Rectal smooth muscle tissue (tissue), 1 donor: ENCODE data around the gene TM9SF2.
A peak's percentile ranks its signal among the peaks of the same experiment; 100 is the strongest.

Experiments used
- H3K27ac ChIP-seq: one replicate; pipeline ENCODE4 v1.7.0; 2013; ENCODE audit warnings: low read depth, low read length, inconsistent platforms
- H3K27me3 ChIP-seq: one replicate; pipeline ENCODE4 v1.7.0; 2013; ENCODE audit warnings: low read length; ENCODE audit not compliant: control insufficient read depth, insufficient read depth
- H3K36me3 ChIP-seq: one replicate; pipeline ENCODE4 v1.7.0; 2013; ENCODE audit warnings: low read length; ENCODE audit not compliant: control insufficient read depth, insufficient read depth
- H3K4me1 ChIP-seq: one replicate; pipeline ENCODE4 v1.7.0; 2013; ENCODE audit warnings: low read length; ENCODE audit not compliant: control insufficient read depth, insufficient read depth
- H3K4me3 ChIP-seq: one replicate; pipeline ENCODE4 v1.7.0; 2013; ENCODE audit warnings: low read length
- H3K9ac ChIP-seq: one replicate; pipeline ENCODE4 v1.7.0; 2013; ENCODE audit warnings: low read length

Gene TM9SF2

GRCh38 chr13:99500839-99501183 lies 461 bp upstream of the TM9SF2 start:
- Histone ChIP-seq H3K4me1 (peaks cover 24% of the 10 kb centered on the region), H3K27ac (peak overlapping the region; percentile 87), H3K27me3 (no peaks in the 10 kb centered on the region), H3K36me3 (no peaks in the 10 kb centered on the region), H3K4me3 (peak overlapping the region; percentile 95), H3K9ac (peak overlapping the region; percentile 29)

- H3K36me3 ChIP-seq = no peaks in the 10 kb centered on the region
- peak overlapping the region; percentile 95 for H3K4me3 ChIP-seq
- no peaks in the 10 kb centered on the region for H3K27me3 ChIP-seq
- H3K27ac ChIP-seq = peak overlapping the region; percentile 87
- H3K9ac ChIP-seq = peak overlapping the region; percentile 99
- peaks cover 24% of the 10 kb centered on the region for H3K4me1 ChIP-seq
These were observed 603 bp downstream of the TM9SF2 start for GRCh38 chr13:99501848-99502301.

- no peaks in the 10 kb centered on the region for H3K27me3 ChIP-seq
- no peak overlapping the region for H3K9ac ChIP-seq
- H3K4me1 ChIP-seq = peaks cover 16% of the 10 kb centered on the region
- no peak overlapping the region for H3K4me3 ChIP-seq
- no peak overlapping the region for H3K27ac ChIP-seq
- H3K36me3 ChIP-seq = peaks cover 7% of the 10 kb centered on the region
These were observed 4.6 kb downstream of the TM9SF2 start for GRCh38 chr13:99505814-99506269.

- Histone ChIP-seq H3K9ac (no peak overlapping the region), H3K4me3 (no peak overlapping the region), H3K36me3 (peaks cover 7% of the 10 kb centered on the region), H3K27ac (no peak overlapping the region), H3K27me3 (no peaks in the 10 kb centered on the region), H3K4me1 (peaks cover 16% of the 10 kb centered on the region)
These were observed 5.4 kb downstream of the TM9SF2 start for GRCh38 chr13:99506634-99507033.

- H3K27ac ChIP-seq = no peak overlapping the region
- no peak overlapping the region for H3K4me3 ChIP-seq
- no peak overlapping the region for H3K9ac ChIP-seq
- peaks cover 7% of the 10 kb centered on the region for H3K36me3 ChIP-seq
- H3K27me3 ChIP-seq = no peaks in the 10 kb centered on the region
- H3K4me1 ChIP-seq = peaks cover 15% of the 10 kb centered on the region
These were observed 5.8 kb downstream of the TM9SF2 start for GRCh38 chr13:99507054-99507453.

GRCh38 chr13:99507551-99507950 lies 6.3 kb downstream of the TM9SF2 start:
- no peak overlapping the region for H3K4me3 ChIP-seq
- H3K27ac ChIP-seq = no peak overlapping the region

GRCh38 chr13:99507986-99508385 lies 6.7 kb downstream of the TM9SF2 start:
- Histone ChIP-seq H3K4me3 (no peak overlapping the region), H3K9ac (no peak overlapping the region), H3K4me1 (peaks cover 8% of the 10 kb centered on the region), H3K27ac (no peak overlapping the region), H3K36me3 (peaks cover 7% of the 10 kb centered on the region), H3K27me3 (no peaks in the 10 kb centered on the region)

More at GRCh38 chr13:99507551-99507950, 6.3 kb downstream of the TM9SF2 start:
- peaks cover 7% of the 10 kb centered on the region for H3K36me3 ChIP-seq
- no peak overlapping the region for H3K9ac ChIP-seq
- H3K4me1 ChIP-seq = peaks cover 10% of the 10 kb centered on the region
- no peaks in the 10 kb centered on the region for H3K27me3 ChIP-seq

GRCh38 chr13:99509479-99509878 lies 8.2 kb downstream of the TM9SF2 start:
- H3K4me3 ChIP-seq = no peak overlapping the region
- peaks cover 7% of the 10 kb centered on the region for H3K36me3 ChIP-seq
- H3K27me3 ChIP-seq = no peaks in the 10 kb centered on the region
- H3K4me1 ChIP-seq = peaks cover 7% of the 10 kb centered on the region
- no peak overlapping the region for H3K9ac ChIP-seq
- no peak overlapping the region for H3K27ac ChIP-seq

- Histone ChIP-seq H3K9ac (no peak overlapping the region), H3K27me3 (no peaks in the 10 kb centered on the region), H3K4me1 (no peaks in the 10 kb centered on the region), H3K36me3 (no peaks in the 10 kb centered on the region), H3K4me3 (no peak overlapping the region), H3K27ac (no peak overlapping the region)
These were observed 13.5 kb downstream of the TM9SF2 start for GRCh38 chr13:99514801-99515200.

GRCh38 chr13:99516153-99516929 lies 15.1 kb downstream of the TM9SF2 start:
- Histone ChIP-seq H3K4me1 (no peaks in the 10 kb centered on the region), H3K9ac (no peak overlapping the region), H3K27me3 (no peaks in the 10 kb centered on the region), H3K36me3 (peaks cover 3% of the 10 kb centered on the region), H3K27ac (no peak overlapping the region), H3K4me3 (no peak overlapping the region)

GRCh38 chr13:99517577-99517976 lies 16.3 kb downstream of the TM9SF2 start:
- Histone ChIP-seq H3K4me3 (no peak overlapping the region), H3K36me3 (peaks cover 10% of the 10 kb centered on the region), H3K27me3 (no peaks in the 10 kb centered on the region), H3K4me1 (no peaks in the 10 kb centered on the region), H3K9ac (no peak overlapping the region), H3K27ac (no peak overlapping the region)

- H3K4me1 ChIP-seq = no peaks in the 10 kb centered on the region
- H3K9ac ChIP-seq = no peak overlapping the region
- no peaks in the 10 kb centered on the region for H3K27me3 ChIP-seq
- H3K4me3 ChIP-seq = no peak overlapping the region
- H3K27ac ChIP-seq = no peak overlapping the region
- peaks cover 11% of the 10 kb centered on the region for H3K36me3 ChIP-seq
These were observed 16.7 kb downstream of the TM9SF2 start for GRCh38 chr13:99517984-99518383.

- Histone ChIP-seq H3K4me3 (no peak overlapping the region), H3K27ac (no peak overlapping the region), H3K27me3 (no peaks in the 10 kb centered on the region), H3K36me3 (peaks cover 21% of the 10 kb centered on the region), H3K9ac (no peak overlapping the region), H3K4me1 (no peaks in the 10 kb centered on the region)
These were observed 21.0 kb downstream of the TM9SF2 start for GRCh38 chr13:99522298-99522697.
